ENCODE data around the gene PELI2. TPM values are rescaled to one million over a fixed set of nuclear protein-coding genes. Genes with fewer than 3 reads are reported as not detected.

The PELI2 gene
- total and polyA plus RNA-seq, 2 of the 4 experiments (the other 2 are of a cell fraction), result 6.0 to 36.7 TPM

GRCh38 chr14:56270921-56271320 is 152.7 kb downstream of the PELI2 start:
- H2AK5ac ChIP-seq (ENCODE audit: low read depth, low read length), result no peak overlapping the region
- no peak overlapping the region for H3K18ac ChIP-seq (ENCODE audit: low read depth, low read length)
- H3K4me1 ChIP-seq (ENCODE audit: control insufficient read depth, insufficient read depth, low read length), result peaks cover 19% of the 10 kb centered on the region
- H3K36me3 ChIP-seq (ENCODE audit: control insufficient read depth, insufficient read depth, low read length), result no peaks in the 10 kb centered on the region
- CTCF ChIA-PET, result no interaction called here
- in situ Hi-C loops (cut with MboI; ENCODE audit: low sequenced_read_pairs) (no loop called here), intact Hi-C loops (cut with micrococcal nuclease) (loop anchor here (10.0 kb wide), 1 partner anchor 566 kb away; no protein-coding TSS in a partner anchor), dilution Hi-C loops (cut with HindIII; ENCODE audit: low sequenced_read_pairs, unreplicated experiment) (no loop called here)
- no peak for DNase-seq
- H3K27ac ChIP-seq (ENCODE audit: insufficient read depth, low read length), result no peak overlapping the region
- H3K4me2 ChIP-seq (ENCODE audit: low read depth, low read length), result no peak overlapping the region
- no peak overlapping the region for H2BK5ac ChIP-seq (ENCODE audit: low read depth, low read length, poor library complexity, severe bottlenecking)
- ATAC-seq (ENCODE audit: low read depth), result no peak
- H3K14ac ChIP-seq (replicated peaks; ENCODE audit: low read depth, low read length), result peak overlapping the region; percentile 47; the same call in 1 of the 2 replicates
- no TSS peak for BruUV-seq (replicated peaks)
- no peak overlapping the region for H3K9ac ChIP-seq (ENCODE audit: low read depth, low read length)
- H3K4me3 ChIP-seq (ENCODE audit: insufficient read depth, low read depth, low read length), result no peak overlapping the region
- H3K4ac ChIP-seq (ENCODE audit: low read depth, low read length), result peak overlapping the region; percentile 62; the same call in 1 of the 2 replicates
- H2AFZ ChIP-seq (replicated peaks; ENCODE audit: low read length, poor library complexity), result no peak overlapping the region
- H3K9me1 ChIP-seq (ENCODE audit: insufficient read depth, low read length), result peaks cover 24% of the 10 kb centered on the region
- no peak overlapping the region for H2BK120ac ChIP-seq (ENCODE audit: low read depth, low read length)
- no peaks in the 10 kb centered on the region for H3K9me3 ChIP-seq (ENCODE audit: control insufficient read depth, insufficient read depth, low read length)
- H4K91ac ChIP-seq (ENCODE audit: insufficient read depth, low read depth, low read length), result 0 out of 2 replicates have a peak overlapping the region, but pooled peaks have one; percentile 11
- H4K20me1 ChIP-seq (ENCODE audit: insufficient read depth, low read length), result peaks cover 4% of the 10 kb centered on the region; the same call in 1 of the 2 replicates
- H4K5ac ChIP-seq (ENCODE audit: low read depth, low read length), result no peak overlapping the region
- H3K56ac ChIP-seq (ENCODE audit: extremely low read depth, insufficient read depth, low read length), result no peak overlapping the region
- TF ChIP-seq CEBPB (IDR thresholded peaks at IDR 0.05; ENCODE audit: low read depth, low read length), result 0 out of 2 replicates have a peak, but pooled peaks have one; percentile 11
- no peak for TF ChIP-seq MXI1 (IDR thresholded peaks at IDR 0.05; ENCODE audit: borderline replicate concordance, low read depth, low read length)
- no peak for TF ChIP-seq USF2 (IDR thresholded peaks at IDR 0.05; ENCODE audit: low read depth, low read length)
- TF ChIP-seq SMC3 (IDR thresholded peaks at IDR 0.05; ENCODE audit: low read depth, low read length), result no peak
- no peak for TF ChIP-seq NFE2L2 (IDR thresholded peaks at IDR 0.05; ENCODE audit: low read depth, low read length)
- no peak for TF ChIP-seq CTCF (conservative IDR thresholded peaks at IDR 0.05; ENCODE audit: low read depth, low read length)
- TF ChIP-seq RAD21 (IDR thresholded peaks at IDR 0.05; ENCODE audit: low read length), result no peak
- no peak overlapping the region for H3K23ac ChIP-seq (ENCODE audit: low read depth, low read length)
- WGBS, 2 experiments (ENCODE audit: extremely low coverage in 2 of 2, insufficient read length in 1 of 2), result 98% methylated on average over 8 of the region's 8 CpGs; no CpG with 5 or more reads in 1 of the 2 experiments
- POLR2A ChIA-PET (ENCODE audit: unreplicated experiment), result no interaction called here
- H2BK15ac ChIP-seq (ENCODE audit: low read depth, low read length), result peak overlapping the region; percentile 44; the same call in 1 of the 3 replicates
- peaks cover 13 to 42% of the 10 kb centered on the region in 2 experiments; a peak in 3 of 4 replicates for H3K79me1 ChIP-seq (ENCODE audit: low read depth in 1 of 2, low read length in 2 of 2)
- 0 out of 2 replicates have a peak overlapping the region, but pooled peaks have one; percentile 10 for H2BK20ac ChIP-seq (ENCODE audit: low read depth, low read length)
- H4K8ac ChIP-seq (ENCODE audit: low read depth in 2 of 2, low read length in 2 of 2), result no peak overlapping the region
- peak overlapping the region; percentile 19 for H2AK9ac ChIP-seq (replicated peaks; ENCODE audit: low read depth, low read length, poor library complexity)
- H3K27me3 ChIP-seq (ENCODE audit: control insufficient read depth, insufficient read depth, low read length), result no peaks in the 10 kb centered on the region
